ENCODE results near the gene MEMO1. TPM values are rescaled to one million over a fixed set of nuclear protein-coding genes. Genes with fewer than 3 reads are reported as not detected.

Gene MEMO1
- total and polyA plus RNA-seq, 2 donors (not counting 3 experiments of a cell fraction or from before 2014, with no cell fraction given): 38.6 to 56.2 TPM

- dilution Hi-C loops (cut with MboI; ENCODE audit: extremely low pct_ligation_motif_present, low sequenced_read_pairs) (no loop called here), intact Hi-C loops (cut with micrococcal nuclease) (no loop called here)
- POLR2A ChIA-PET: no interaction called here
- Histone ChIP-seq H2AFZ (ENCODE audit: low read depth, low read length) (no peak overlapping the region), H3K36me3 (ENCODE audit: control insufficient read depth in 2 of 2, extremely low read depth in 1 of 2, insufficient read depth in 2 of 2, low read length in 2 of 2) (no peaks in the 10 kb centered on the region), H3K27ac (ENCODE audit: insufficient read depth, low read depth, low read length) (no peak overlapping the region), H3K4me1 (ENCODE audit: control insufficient read depth, extremely low read depth, insufficient read depth, low read length) (peaks cover 4% of the 10 kb centered on the region), H4K20me1 (replicated peaks; ENCODE audit: control insufficient read depth, extremely low read depth, insufficient read depth, low read length) (no peaks in the 10 kb centered on the region), H3K9me1 (replicated peaks; ENCODE audit: control insufficient read depth, extremely low read depth, insufficient read depth, low read length) (peaks cover 5% of the 10 kb centered on the region), H3K9me3 (replicated peaks; ENCODE audit: control insufficient read depth, insufficient read depth, low read length) (no peaks in the 10 kb centered on the region), H3K4me3 (replicated peaks in 1 of 3; ENCODE audit: insufficient read depth in 1 of 3, low read depth in 1 of 3, low read length in 3 of 3) (no peak overlapping the region), H3K79me2 (ENCODE audit: control insufficient read depth, insufficient read depth, low read length) (peaks cover 72% of the 10 kb centered on the region), H3K27me3 (ENCODE audit: control insufficient read depth in 2 of 2, insufficient read depth in 2 of 2, low read length in 2 of 2) (no peaks in the 10 kb centered on the region), H3K9ac (replicated peaks; ENCODE audit: extremely low read depth, insufficient read depth, low read length) (no peak overlapping the region), H3K4me2 (ENCODE audit: insufficient read depth, low read length) (no peak overlapping the region)
- FAIRE-seq: no peak
- no peak for DNase-seq (ENCODE audit: low read depth, low spot score)
- BruUV-seq (replicated peaks): no TSS peak
- TF ChIP-seq JUN (IDR thresholded peaks at IDR 0.05; ENCODE audit: borderline replicate concordance, insufficient read depth, insufficient read length, low read depth): no peak
- no peak for TF ChIP-seq CTCF (IDR thresholded peaks at IDR 0.05; ENCODE audit: extremely low read depth in 1 of 2, insufficient read depth in 1 of 2, low read depth in 1 of 2, low read length in 2 of 2)
- no peak for TF ChIP-seq MAX (IDR thresholded peaks at IDR 0.05; ENCODE audit: insufficient read depth, insufficient read length)
- no peak for TF ChIP-seq POLR2A (IDR thresholded peaks at IDR 0.05; ENCODE audit: low read depth, low read length)
- no peak for TF ChIP-seq POLR2AphosphoS5 (IDR thresholded peaks at IDR 0.05; ENCODE audit: insufficient read depth, low read depth, low read length)
- TF ChIP-seq MYC (IDR thresholded peaks at IDR 0.05; ENCODE audit: low read depth, low read length): no peak
- TF ChIP-seq GATA2 (IDR thresholded peaks at IDR 0.05; ENCODE audit: insufficient read depth, insufficient read length, low read depth, low read length): no peak
- TF ChIP-seq EZH2 (IDR thresholded peaks at IDR 0.05; ENCODE audit: borderline replicate concordance, low read depth, low read length, severe bottlenecking): no peak
- TF ChIP-seq FOS (IDR thresholded peaks at IDR 0.05; ENCODE audit: borderline replicate concordance, insufficient read depth, low read length): no peak
- CTCF ChIA-PET: no interaction called here
Measured at GRCh38 chr2:31944828-31945571, 65.8 kb downstream of the MEMO1 start.

All from endothelial cell of umbilical vein (primary cell).